ENCODE data around the gene ZNF165.

- TF ChIP-seq CTCF (IDR thresholded peaks at IDR 0.05), result no peak
- no peak for TF ChIP-seq EP300 (IDR thresholded peaks at IDR 0.05)
- no peak for TF ChIP-seq POLR2A (IDR thresholded peaks at IDR 0.05)
These were observed 10.7 kb downstream of the ZNF165 start for GRCh38 chr6:28090917-28091586.
